Left colon (tissue), 2 donors: ENCODE data around the gene ZFP64. TPM values are rescaled to one million over a fixed set of nuclear protein-coding genes. Genes with fewer than 3 reads are reported as not detected.
"Not testable (repeated sequence)": the region's sequence is repeated elsewhere in the genome, so short reads cannot be mapped to it uniquely, and the experiment has no call there.

Source experiments
- ATAC-seq: fragments of 200-7000 bp; cut with Tn5 transposase; one replicate; pipeline ENCODE4 v1.9.1; 2020; ENCODE audit warnings: mild to moderate bottlenecking, moderate library complexity
- DNase-seq, 2 donors: peaks; one replicate each; pipeline ENCODE4 v3.0.0-alpha.2; 2020
- intact Hi-C, 2 donors: fragments of 100-400 bp; cut with DNase I in 1 of 2; cut with micrococcal nuclease in 1 of 2; formaldehyde crosslinking; loops; one replicate each; pipeline versions ENCODE4 v1.11.2 to v1.14.0; 2022; cut with DNase I, micrococcal nuclease
- total RNA-seq, 2 donors: library from RNA; stranded (reverse); fragmentation: NEBNext Ultra II Directional; extraction: Animal tissue kit (Norgen Biotek cat#: 25700); gene quantifications; one replicate each; pipeline ENCODE4 v1.2.1, GENCODE V29; 2021
- donor health status: DM: no; HTN: no; CAD: no.
- donor health status: DM: yes; HTN: yes; CAD: no.

Gene ZFP64
- total RNA-seq, 2 donors from 2014 or later, result 16.4 to 17.9 TPM

DNA sequence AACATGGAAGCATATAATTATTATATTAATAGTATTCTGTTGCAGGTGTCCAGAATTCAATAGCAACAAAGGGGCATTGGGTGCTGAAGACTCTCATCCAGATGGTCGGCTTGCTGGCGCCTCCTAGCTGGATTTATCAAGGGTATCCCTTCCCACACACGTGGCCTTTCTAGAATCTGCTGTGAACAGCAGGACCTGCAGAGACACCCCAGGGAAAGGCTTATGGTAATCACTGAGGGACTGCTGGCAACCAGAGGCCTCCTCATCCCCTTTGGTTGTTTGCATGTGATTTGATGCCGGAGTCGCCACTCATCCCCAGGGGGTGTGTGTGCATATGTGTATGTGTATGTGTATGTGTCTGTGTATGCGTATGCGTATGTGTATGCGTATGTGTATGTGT, 20.6 kb downstream of the ZFP64 start:
- DNase-seq (no peak), ATAC-seq (no peak)
- intact Hi-C loops, result no loop called here

DNA sequence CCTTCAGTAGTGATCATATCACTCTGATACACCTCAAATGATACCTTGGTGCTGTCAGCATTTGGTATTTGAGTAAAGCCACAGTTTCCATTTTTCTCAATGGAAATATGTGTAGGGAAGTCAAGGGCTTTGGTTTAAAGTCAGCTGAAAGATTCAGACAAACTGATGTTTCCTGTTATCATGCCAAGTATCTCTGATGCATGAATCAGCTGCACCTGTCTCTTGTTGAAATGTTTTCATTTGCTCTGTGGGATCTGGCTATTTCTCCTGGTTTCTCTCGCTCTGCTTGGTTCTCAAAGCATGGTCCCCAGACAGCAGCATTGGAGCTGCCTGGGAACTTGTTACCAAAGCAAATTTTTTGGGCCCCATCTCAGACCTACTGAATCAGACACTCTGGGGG, 23.5 kb downstream of the ZFP64 start:
- no peak for ATAC-seq
- no peak for DNase-seq
- intact Hi-C loops, result no loop called here

- intact Hi-C loops, result no loop called here
- no peak for DNase-seq
- ATAC-seq, result no peak
Measured at GRCh38 chr20:52167232-52167840, 24.2 kb downstream of the ZFP64 start.

- ATAC-seq (no peak), DNase-seq (no peak)
- intact Hi-C loops, result no loop called here
Measured at GRCh38 chr20:52166150-52166549, 25.4 kb downstream of the ZFP64 start.

DNA sequence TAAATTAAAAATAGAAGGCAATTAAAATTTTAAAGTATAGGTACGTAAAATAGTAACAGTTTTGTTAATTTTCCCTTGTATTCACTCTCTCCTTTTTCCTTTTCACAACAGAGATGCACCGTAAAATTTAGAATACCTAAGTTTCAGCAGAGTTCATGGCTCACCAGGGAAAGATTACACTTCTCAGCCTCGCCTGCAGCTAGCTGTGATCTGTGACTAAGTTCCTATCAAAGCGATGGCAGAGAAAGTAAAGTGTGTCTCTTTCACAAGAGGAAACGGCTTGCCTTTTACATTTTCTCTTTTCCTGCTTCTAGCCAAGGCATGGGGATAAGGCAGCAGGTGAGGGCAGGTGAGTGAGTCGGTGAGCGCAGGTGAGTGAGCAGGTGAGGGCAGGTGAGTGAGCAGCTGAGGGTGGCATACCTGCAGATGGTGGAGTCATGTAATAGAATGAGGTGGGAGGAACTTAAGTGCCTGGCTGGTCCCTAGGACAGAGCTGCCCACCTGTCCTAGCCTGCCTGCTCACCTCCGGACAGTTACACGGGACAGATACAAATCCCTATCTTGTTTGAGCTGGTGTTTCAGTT, 30.9 kb downstream of the ZFP64 start:
- ATAC-seq, result no peak

GRCh38 chr20:52160049-52160570, 31.5 kb downstream of the ZFP64 start:
- DNase-seq (no peak), ATAC-seq (no peak)
- intact Hi-C loops, result no loop called here

More for the DNA sequence above, 30.9 kb downstream of the ZFP64 start:
- intact Hi-C loops, result no loop called here
- DNase-seq, result no peak

GRCh38 chr20:52154575-52154974, 37.0 kb downstream of the ZFP64 start:
- intact Hi-C loops, result no loop called here
- DNase-seq (no peak), ATAC-seq (no peak)

DNA sequence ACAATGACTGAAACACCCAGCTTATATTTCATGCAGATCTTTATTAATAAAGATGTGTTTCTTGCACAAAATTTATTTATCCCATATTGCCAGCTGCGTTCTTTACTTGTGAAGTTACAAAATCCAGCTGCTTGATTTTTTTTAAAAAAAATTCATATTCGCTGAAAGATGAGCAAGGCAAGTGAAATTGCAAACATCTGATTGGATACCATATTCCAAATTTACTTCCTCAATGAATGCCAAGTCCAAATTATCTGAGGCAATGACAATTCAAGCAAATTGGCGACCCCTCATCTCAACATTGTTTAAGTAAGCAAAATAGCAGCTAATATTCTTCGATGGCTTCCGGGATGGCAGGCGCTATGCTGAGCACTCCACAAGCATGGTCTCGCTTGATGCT, 37.7 kb downstream of the ZFP64 start:
- no peak for DNase-seq
- no peak for ATAC-seq
- intact Hi-C loops, result no loop called here

GRCh38 chr20:52152921-52153320, 38.7 kb downstream of the ZFP64 start:
- ATAC-seq (no peak), DNase-seq (no peak)
- intact Hi-C loops, result no loop called here

DNA sequence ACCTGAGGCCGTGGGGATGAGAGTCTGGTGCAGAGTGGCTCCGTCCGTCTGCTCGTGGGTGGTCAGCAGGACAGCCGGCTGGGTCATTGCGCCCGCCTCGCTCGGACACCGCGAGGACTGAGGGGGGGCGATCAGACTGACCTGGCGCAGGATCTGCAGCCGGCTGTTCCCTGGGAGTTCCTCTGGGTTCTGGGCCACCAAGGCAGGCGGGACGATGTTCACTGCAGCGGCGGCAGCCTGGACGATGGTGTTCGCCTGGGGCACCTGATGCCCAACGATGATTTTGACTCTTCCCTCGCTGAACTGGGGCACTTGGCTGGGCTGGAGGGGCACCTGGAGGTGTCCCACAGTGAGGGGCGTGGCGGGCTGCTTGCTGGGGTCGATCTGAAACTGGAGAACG, 39.2 kb downstream of the ZFP64 start:
- intact Hi-C loops, result no loop called here

GRCh38 chr20:52150440-52151258, 40.9 kb downstream of the ZFP64 start:
- DNase-seq, result no peak
- intact Hi-C loops, result no loop called here
- peak; percentile 61 for ATAC-seq

More for the DNA sequence above, 39.2 kb downstream of the ZFP64 start:
- DNase-seq (no peak), ATAC-seq (no peak)

- ATAC-seq, result no peak
- DNase-seq, result no peak
- intact Hi-C loops, result no loop called here
Measured at GRCh38 chr20:52145587-52145986, 46.0 kb downstream of the ZFP64 start.

DNA sequence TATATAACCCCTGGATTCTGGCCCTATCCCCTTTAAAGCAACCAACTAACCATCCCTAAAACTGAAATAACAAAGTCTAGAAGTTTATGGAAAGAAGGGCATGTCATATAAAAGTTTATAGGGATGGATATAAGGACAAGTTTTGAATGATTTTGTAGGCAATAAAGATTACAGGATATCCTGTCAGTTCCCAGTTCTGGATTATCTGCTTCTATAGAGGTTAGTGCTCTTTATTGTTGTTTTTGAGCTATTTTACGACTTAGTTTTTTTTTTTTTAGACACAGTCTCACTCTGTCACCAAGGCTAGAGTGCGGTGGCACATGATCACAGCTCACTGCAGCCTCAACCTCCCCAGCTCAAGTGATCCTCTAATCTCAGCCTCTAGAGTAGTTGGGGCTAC, 48.3 kb downstream of the ZFP64 start:
- DNase-seq (no peak), ATAC-seq (peak; percentile 72)
- intact Hi-C loops, result no loop called here

DNA sequence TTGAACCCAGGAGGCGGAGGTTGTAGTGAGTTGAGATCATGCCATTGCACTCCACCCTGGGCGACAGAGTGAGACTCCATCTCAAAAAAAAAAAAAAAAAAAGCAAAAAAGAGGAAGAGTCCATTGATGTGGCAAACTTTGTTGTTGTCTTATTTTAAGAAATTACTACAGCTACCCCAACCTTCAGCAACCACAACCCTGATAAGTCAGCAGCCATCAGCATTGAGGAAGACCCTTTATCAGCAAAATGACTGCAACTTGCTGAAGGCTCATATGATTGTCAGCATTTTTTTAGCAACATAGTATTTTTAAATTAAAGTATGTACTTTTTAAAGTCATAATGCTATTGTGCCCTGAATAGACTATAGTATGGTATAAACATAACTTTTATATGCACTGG, 48.8 kb downstream of the ZFP64 start:
- intact Hi-C loops, result no loop called here
- DNase-seq (no peak), ATAC-seq (no peak)

GRCh38 chr20:52139986-52140385, 51.6 kb downstream of the ZFP64 start:
- DNase-seq, result no peak
- intact Hi-C loops, result no loop called here
- ATAC-seq, result no peak

DNA sequence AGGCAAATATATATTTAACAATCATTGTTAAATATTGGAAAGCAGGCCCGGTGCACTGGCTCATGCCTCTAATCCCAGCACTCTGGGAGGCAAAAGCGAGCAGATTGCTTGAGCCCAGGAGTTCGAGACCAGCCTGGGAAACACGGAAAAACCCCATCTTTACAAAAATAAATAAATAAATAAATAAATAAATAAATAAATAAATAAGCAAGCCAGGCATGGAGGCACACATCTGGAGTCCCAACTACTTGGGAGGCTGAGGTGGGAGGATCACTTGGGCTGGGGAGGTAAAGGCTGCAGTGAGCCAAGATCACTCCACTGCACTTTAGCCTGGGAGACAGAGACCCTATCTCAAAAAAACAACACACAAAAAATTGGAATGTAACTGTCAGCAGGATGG, 53.7 kb downstream of the ZFP64 start:
- DNase-seq (no peak), ATAC-seq (no peak)
- intact Hi-C loops, result no loop called here

- intact Hi-C loops, DNase-seq, ATAC-seq: not testable (repeated sequence)
Measured at GRCh38 chr20:52133714-52134113, 57.9 kb downstream of the ZFP64 start.

- DNase-seq, result no peak
Measured at GRCh38 chr20:52132337-52132736, 59.2 kb downstream of the ZFP64 start.

GRCh38 chr20:52131048-52131643, 60.4 kb downstream of the ZFP64 start:
- DNase-seq (no peak), ATAC-seq (no peak)
- intact Hi-C loops, result no loop called here

More at GRCh38 chr20:52132337-52132736, 59.2 kb downstream of the ZFP64 start:
- ATAC-seq, result no peak
- intact Hi-C loops, result no loop called here

GRCh38 chr20:52130406-52130805, 61.2 kb downstream of the ZFP64 start:
- DNase-seq (no peak), ATAC-seq (no peak)
- intact Hi-C loops, result no loop called here
